Articular chondrocyte of knee joint (primary cell): Measurements from ENCODE around the gene AEN. TPM values are rescaled to one million over a fixed set of nuclear protein-coding genes. Genes with fewer than 3 reads are reported as not detected.

Experiments
- small RNA-seq: library from RNA; depleted of rRNA; stranded (forward); fragments of <200 nt; gene quantifications from one replicate; pipeline ENCODE3, GENCODE V24; 2012
- total RNA-seq: library from RNA; depleted of rRNA; stranded (reverse); fragments of >200 nt; gene quantifications from 2 replicates; pipeline ENCODE4 v1.2.3, GENCODE V29; 2012

AEN gene, protein sequence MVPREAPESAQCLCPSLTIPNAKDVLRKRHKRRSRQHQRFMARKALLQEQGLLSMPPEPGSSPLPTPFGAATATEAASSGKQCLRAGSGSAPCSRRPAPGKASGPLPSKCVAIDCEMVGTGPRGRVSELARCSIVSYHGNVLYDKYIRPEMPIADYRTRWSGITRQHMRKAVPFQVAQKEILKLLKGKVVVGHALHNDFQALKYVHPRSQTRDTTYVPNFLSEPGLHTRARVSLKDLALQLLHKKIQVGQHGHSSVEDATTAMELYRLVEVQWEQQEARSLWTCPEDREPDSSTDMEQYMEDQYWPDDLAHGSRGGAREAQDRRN
- total RNA-seq, result 25.3 and 33.7 TPM in 2 replicates

DNA sequence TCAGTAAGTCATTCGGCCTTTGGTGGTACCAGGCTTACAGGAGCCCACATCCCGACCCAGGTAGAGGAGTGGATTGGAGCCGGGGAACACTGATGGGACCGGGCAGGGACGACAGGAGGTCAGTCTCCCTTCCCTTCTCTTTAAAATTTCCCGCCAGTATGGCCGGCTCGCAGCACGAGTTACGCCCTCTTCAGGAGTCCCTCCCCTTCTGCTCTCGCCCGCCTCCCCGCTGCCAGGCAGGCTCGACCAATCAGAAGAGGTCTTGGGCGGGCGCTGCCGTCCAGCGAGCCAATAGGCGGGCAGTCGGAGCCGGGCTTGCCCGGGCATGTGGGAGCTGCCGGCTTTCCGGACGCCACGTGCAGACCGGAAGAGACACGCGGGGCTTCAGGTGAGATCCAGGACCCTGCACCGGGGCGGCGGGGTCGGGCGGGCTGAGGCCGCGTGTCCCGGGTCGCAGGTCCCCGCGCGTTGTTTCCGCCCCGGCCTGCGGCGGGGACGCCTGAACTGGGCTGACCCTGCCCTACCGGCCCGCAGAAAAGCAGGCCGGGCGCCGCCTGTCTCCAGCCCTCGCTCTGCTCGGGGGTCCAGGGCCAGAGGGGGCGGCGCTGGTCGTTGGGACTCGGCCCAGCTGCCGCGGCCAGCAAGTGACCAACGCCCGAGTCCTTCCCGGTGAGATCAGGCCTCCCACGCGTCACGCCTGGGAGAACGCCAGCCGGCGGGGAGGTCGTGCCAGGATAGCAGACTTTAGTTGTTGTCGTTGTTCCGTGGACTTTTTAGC lies at the start of gene AEN:
AEN (plus strand) TSS at position 346 of the 778 bp plus-strand sequence. CDS start 4,870 bp downstream, outside the sequence.

DNA sequence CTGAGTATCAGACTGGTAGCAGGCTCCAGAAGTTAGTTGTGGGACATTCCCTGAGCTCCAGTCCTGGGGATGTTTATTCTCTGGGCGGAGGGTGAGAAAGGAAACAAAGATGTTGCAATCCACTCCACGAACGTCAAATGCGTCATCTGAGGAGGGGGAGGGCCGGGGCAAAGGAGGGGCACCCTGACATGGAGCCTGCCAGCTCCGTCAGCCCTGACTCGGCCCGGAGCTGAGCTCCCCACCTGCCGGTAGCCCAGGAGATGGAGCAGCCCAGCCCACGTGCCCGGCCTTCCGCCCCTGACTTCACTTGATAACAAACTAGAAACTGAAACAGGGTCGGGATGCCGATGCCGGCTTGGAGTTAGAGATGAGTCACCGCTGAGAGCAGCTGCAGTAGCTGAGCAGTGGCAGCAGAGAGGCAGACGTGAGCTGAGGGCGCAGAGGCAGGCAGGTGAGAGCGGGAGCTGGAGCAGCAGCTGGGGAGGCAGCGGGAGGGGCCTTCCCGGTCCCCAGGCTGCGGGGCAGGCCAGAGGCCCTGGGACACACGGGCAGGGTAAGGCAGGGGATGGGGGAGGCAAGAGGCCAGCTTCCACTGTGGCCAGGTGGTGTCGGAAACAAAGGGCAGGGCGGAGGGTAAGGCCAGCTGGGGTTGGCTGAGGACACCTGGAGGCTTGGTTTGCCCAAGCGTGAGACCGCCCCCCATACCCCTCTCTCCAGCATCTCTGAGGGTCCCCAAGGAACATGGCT lies 17.7 kb downstream of the AEN start, which contains the start of gene ISG20:
ISG20 (plus strand) TSS at position 391 of the 747 bp plus-strand sequence; CDS start at position 742, 351 bp downstream.

Small RNA genes within 50 kb of the gene (small RNA-seq; reads per million reads assigned to genes)
- 3.6 reads per million, percentile 86 among the genes with 10 or more reads in this experiment for gene MIR1179
- gene MIR7-2, result 1.3 reads per million, percentile 57 among the genes with 10 or more reads in this experiment

Other genes starting within 250 kb of the AEN start
- gene MRPL46, start 154.0 kb upstream of the AEN start, total RNA-seq, result 12.0 and 14.1 TPM in 2 replicates
- 23.0 and 26.3 TPM in 2 replicates for gene MRPS11, start 153.6 kb upstream of the AEN start, total RNA-seq
- 10.2 and 11.0 TPM in 2 replicates for gene DET1, start 74.7 kb upstream of the AEN start, total RNA-seq
- gene ISG20, start 17.7 kb downstream of the AEN start, total RNA-seq, result 7.9 and 9.4 TPM in 2 replicates
- gene ACAN, start 182.1 kb downstream of the AEN start, total RNA-seq, result 1,044 and 1,316 TPM in 2 replicates